ENCODE results near the gene CADM1. TPM values are rescaled to one million over a fixed set of nuclear protein-coding genes. Genes with fewer than 3 reads are reported as not detected.

The CADM1 gene
- total and polyA plus RNA-seq, 9 of the 15 experiments (the other 6 are each of a cell fraction or from before 2014, with no cell fraction given) = 0.42 TPM; not detected in 8

- intact Hi-C loops (cut with micrococcal nuclease) (no loop called here), in situ Hi-C loops (cut with MboI) (no loop called here)
- DNase-seq (ENCODE audit: extremely low read depth in 1 of 4, low spot score in 3 of 4) (no peak), FAIRE-seq (no peak), ATAC-seq (no peak)
- no TSS peak for BruUV-seq (replicated peaks)
- Histone ChIP-seq H4K20me1 (replicated peaks; ENCODE audit: control insufficient read depth, insufficient read depth, low read length) (no peaks in the 10 kb centered on the region), H3K9ac (ENCODE audit: insufficient read depth in 1 of 2, low read depth in 2 of 2, low read length in 2 of 2) (no peak overlapping the region), H2AFZ (ENCODE audit: low read depth, low read length) (no peak overlapping the region), H3K27me3 (ENCODE audit: control insufficient read depth in 2 of 2, insufficient read depth in 2 of 2, low read length in 2 of 2) (no peaks in the 10 kb centered on the region; a peak in 1 of 5 replicates), H3K4me1 (replicated peaks in 1 of 2; ENCODE audit: control insufficient read depth in 2 of 2, insufficient read depth in 2 of 2, low read length in 2 of 2) (no peaks in the 10 kb centered on the region), H3K9me3 (replicated peaks; ENCODE audit: control insufficient read depth, insufficient read depth, low read depth, low read length) (no peaks in the 10 kb centered on the region), H3K4me3 (no peak overlapping the region), H3K4me2 (ENCODE audit: insufficient read depth, low read length) (no peak overlapping the region), H3K79me2 (ENCODE audit: control insufficient read depth, insufficient read depth, low read length) (no peaks in the 10 kb centered on the region), H3K9me1 (ENCODE audit: control insufficient read depth, insufficient read depth, low read length) (no peaks in the 10 kb centered on the region), H3K27ac (ENCODE audit: extremely low read depth, low read depth, low read length) (no peak overlapping the region), H3K36me3 (ENCODE audit: control insufficient read depth, insufficient read depth, low read length) (no peaks in the 10 kb centered on the region)
- ChIA-PET POLR2A (no interaction called here), CTCF (ENCODE audit: low intra/inter-chr PET ratio) (no interaction called here)
- WGBS (ENCODE audit: insufficient coverage, low coverage, missing lambda C conversion rate) = 0% methylated on average over 3 of the region's 3 CpGs
- TF ChIP-seq NFE2 (IDR thresholded peaks at IDR 0.05; ENCODE audit: low read depth) (peak; percentile 17; the same call in 1 of the 2 replicates), MAFG (tag; conservative IDR thresholded peaks at IDR 0.05) (no peak)
Measured at GRCh38 chr11:115208808-115209259, 295.4 kb downstream of the CADM1 start.

DNA sequence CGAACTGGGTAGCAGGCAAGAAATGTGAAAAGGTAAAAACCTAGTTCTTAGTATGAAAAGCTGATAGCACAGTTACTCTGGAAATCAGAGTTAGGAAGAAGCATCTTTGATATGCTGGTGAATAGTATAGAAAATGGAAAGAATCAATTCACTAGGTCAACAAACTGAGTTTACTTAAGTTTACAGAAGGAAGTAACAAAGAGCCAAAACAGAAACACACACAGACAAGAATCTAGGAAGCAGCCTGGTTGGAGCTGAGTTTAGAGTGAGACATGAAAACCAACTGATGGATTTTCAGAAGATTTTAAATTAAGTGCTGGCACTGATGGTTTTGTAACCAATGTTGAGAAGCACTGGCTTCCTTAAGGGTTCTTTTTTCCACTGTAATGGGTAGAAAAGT, 296.3 kb downstream of the CADM1 start:
- FAIRE-seq = no peak
- no peaks in the 10 kb centered on the region for H4K20me1 ChIP-seq (replicated peaks; ENCODE audit: control insufficient read depth, insufficient read depth, low read length)
- ChIA-PET POLR2A (no interaction called here), CTCF (ENCODE audit: low intra/inter-chr PET ratio) (interaction anchor here (0.5 kb wide), 1 partner anchor 374 kb away, joined by 3 read pairs; no protein-coding TSS in a partner anchor)
- ATAC-seq = no peak
- no peaks in the 10 kb centered on the region for H3K27me3 ChIP-seq (ENCODE audit: control insufficient read depth in 2 of 2, insufficient read depth in 2 of 2, low read length in 2 of 2)
- no peaks in the 10 kb centered on the region for H3K9me1 ChIP-seq (ENCODE audit: control insufficient read depth, insufficient read depth, low read length)
- WGBS (ENCODE audit: insufficient coverage, low coverage, missing lambda C conversion rate) = 0% methylated on average over 1 of the region's 1 CpG
- no peak for DNase-seq (ENCODE audit: extremely low read depth in 1 of 4, low spot score in 3 of 4)
- no peak overlapping the region for H3K4me2 ChIP-seq (ENCODE audit: insufficient read depth, low read length)
- H3K9me3 ChIP-seq (replicated peaks; ENCODE audit: control insufficient read depth, insufficient read depth, low read depth, low read length) = no peaks in the 10 kb centered on the region
- no peaks in the 10 kb centered on the region for H3K4me1 ChIP-seq (replicated peaks in 1 of 2; ENCODE audit: control insufficient read depth in 2 of 2, insufficient read depth in 2 of 2, low read length in 2 of 2)
- no peaks in the 10 kb centered on the region for H3K79me2 ChIP-seq (ENCODE audit: control insufficient read depth, insufficient read depth, low read length)
- H3K27ac ChIP-seq (ENCODE audit: extremely low read depth, low read depth, low read length) = no peak overlapping the region
- no peak overlapping the region for H3K9ac ChIP-seq (ENCODE audit: insufficient read depth in 1 of 2, low read depth in 2 of 2, low read length in 2 of 2)
- in situ Hi-C loops (cut with MboI) (no loop called here), intact Hi-C loops (cut with micrococcal nuclease) (no loop called here)
- H3K36me3 ChIP-seq (ENCODE audit: control insufficient read depth, insufficient read depth, low read length) = no peaks in the 10 kb centered on the region
- H3K4me3 ChIP-seq = no peak overlapping the region
- no TSS peak for BruUV-seq (replicated peaks)
- H2AFZ ChIP-seq (ENCODE audit: low read depth, low read length) = no peak overlapping the region
- TF ChIP-seq RHOXF2B (CRISPR knock-in tag; conservative IDR thresholded peaks at IDR 0.05) = no peak
- TF ChIP-seq NCOA6 (IDR thresholded peaks at IDR 0.05) = no peak
- TF ChIP-seq HOMEZ (CRISPR knock-in tag; IDR thresholded peaks at IDR 0.05) = no peak
- no peak for TF ChIP-seq NFIX (CRISPR knock-in tag; IDR thresholded peaks at IDR 0.05; ENCODE audit: low read depth)
- TF ChIP-seq DIDO1 (tag; IDR thresholded peaks at IDR 0.05; ENCODE audit: low read depth) = no peak
- no peak for TF ChIP-seq ELF2 (CRISPR knock-in tag; IDR thresholded peaks at IDR 0.05)
- TF ChIP-seq ZNF551 (CRISPR knock-in tag; IDR thresholded peaks at IDR 0.05) = no peak
- TF ChIP-seq TEAD1 (CRISPR knock-in tag; IDR thresholded peaks at IDR 0.05) = no peak
- TF ChIP-seq U2AF2 (optimal IDR thresholded peaks at IDR 0.05; ENCODE audit: low read depth, low read length) = no peak
- no peak for TF ChIP-seq ARID1B (IDR thresholded peaks at IDR 0.05)
- no peak for TF ChIP-seq MYC (IDR thresholded peaks at IDR 0.05; ENCODE audit: low read depth, low read length)
- TF ChIP-seq MYC (CRISPR knock-in tag; IDR thresholded peaks at IDR 0.05; ENCODE audit: borderline replicate concordance, low read depth) = no peak
- TF ChIP-seq TAF9B (IDR thresholded peaks at IDR 0.05; ENCODE audit: partially characterized antibody) = no peak

Data from K562 (cell line).